ENCODE data around the gene CUTC. TPM values are rescaled to one million over a fixed set of nuclear protein-coding genes. Genes with fewer than 3 reads are reported as not detected.

CUTC gene
- polyA plus RNA-seq (2012; rRNA removed) = 19.4 and 21.1 TPM in 2 replicates
- polyA plus RNA-seq (2012; cell fraction: cytosol; rRNA removed) = 22.5 and 26.7 TPM in 2 replicates
- 13.4 and 20.0 TPM in 2 replicates for polyA plus RNA-seq (2012; cell fraction: nucleus; rRNA removed)

- Histone ChIP-seq H2AFZ (ENCODE audit: low read depth) (peak within 1 kb of the TSS; percentile 70), H3K27ac (ENCODE audit: low read depth in 2 of 2, low read length in 1 of 2) (peak within 1 kb of the TSS; percentile 84 to 91), H3K4me1 (ENCODE audit: control insufficient read depth in 1 of 2, insufficient read depth in 2 of 2, low read depth in 1 of 2, low read length in 1 of 2) (peaks cover 0 to 9% of the 10 kb centered on the region in 2 experiments; a peak in 3 of 4 replicates), H3K9me2 (no peaks in the 10 kb centered on the region), H3F3A (replicated peaks; ENCODE audit: insufficient read depth) (peaks cover 9% of the 10 kb centered on the region), H4K20me1 (ENCODE audit: insufficient read depth) (no peaks in the 10 kb centered on the region), H3K79me2 (ENCODE audit: insufficient read depth) (peaks cover 52% of the 10 kb centered on the region), H3K36me3 (replicated peaks in 1 of 2; ENCODE audit: control insufficient read depth in 1 of 2, insufficient read depth in 2 of 2, low read length in 1 of 2) (peaks cover 29 to 33% of the 10 kb centered on the region in 2 experiments), H3K4me3 (ENCODE audit: low read depth in 2 of 2, low read length in 1 of 2) (peak within 1 kb of the TSS; percentile 89 to 91), H3K4me2 (peak within 1 kb of the TSS; percentile 83), H3K27me3 (ENCODE audit: insufficient read depth) (no peaks in the 10 kb centered on the region), H3K9ac (peak within 1 kb of the TSS; percentile 82), H3K9me3 (no peaks in the 10 kb centered on the region)
- ChIA-PET POLR2A (interaction anchor here (0.6 to 1.0 kb wide), 4 partner anchors 9 to 302 kb away, joined by 3 to 6 read pairs (median 5); partner anchors contain the start of genes ENTPD7 and GOT1), CTCF (interaction anchor here (0.6 to 1.8 kb wide), 4 partner anchors 9 to 296 kb away, joined by 3 to 7 read pairs (median 4); no protein-coding TSS in a partner anchor)
- DNase-seq = peak; percentile 96
- WGBS (ENCODE audit: low lambda C conversion rate) = under 1% methylated on average over 35 of the region's 73 CpGs
- TF ChIP-seq FOXJ3 (CRISPR knock-in tag; IDR thresholded peaks at IDR 0.05) = peak; percentile 33; the same call in 1 of the 2 replicates
- no peak for TF ChIP-seq TEAD4 (IDR thresholded peaks at IDR 0.05; ENCODE audit: borderline replicate concordance, insufficient read depth)
- TF ChIP-seq SMC3 (IDR thresholded peaks at IDR 0.05; ENCODE audit: low read depth, low read length) = peak; percentile 27; the same call in 1 of the 2 replicates
- TF ChIP-seq FOXM1 (IDR thresholded peaks at IDR 0.05; ENCODE audit: low read depth) = no peak
- TF ChIP-seq GATA2 (CRISPR knock-in tag; IDR thresholded peaks at IDR 0.05) = no peak
- peak; percentile 83 for TF ChIP-seq TAF1 (IDR thresholded peaks at IDR 0.05; ENCODE audit: borderline replicate concordance, low read depth, low read length)
- TF ChIP-seq MEF2A (IDR thresholded peaks at IDR 0.05; ENCODE audit: borderline replicate concordance, low read depth) = no peak
- TF ChIP-seq ZBTB33 (IDR thresholded peaks at IDR 0.05; ENCODE audit: borderline replicate concordance, low read depth) = no peak
- TF ChIP-seq RXRA (IDR thresholded peaks at IDR 0.05; ENCODE audit: borderline replicate concordance, low read depth) = no peak
- no peak; the same call in 1 of the 2 replicates for TF ChIP-seq PBX3 (IDR thresholded peaks at IDR 0.05)
- TF ChIP-seq ELF1 (IDR thresholded peaks at IDR 0.05) = peak; percentile 87
- TF ChIP-seq NRF1 (IDR thresholded peaks at IDR 0.05; ENCODE audit: low read depth, low read length) = peak; percentile 87
- TF ChIP-seq POLR2AphosphoS5 (IDR thresholded peaks at IDR 0.05; ENCODE audit: low read depth, low read length) = peak; percentile 97
- TF ChIP-seq IRF3 (IDR thresholded peaks at IDR 0.05; ENCODE audit: low read depth, low read length) = no peak
- TF ChIP-seq EP300 (IDR thresholded peaks at IDR 0.05; ENCODE audit: borderline replicate concordance in 1 of 2, low read depth in 1 of 2, low read length in 1 of 2) = no peak
- TF ChIP-seq GABPA (IDR thresholded peaks at IDR 0.05; ENCODE audit: low read depth) = peak; percentile 87
- peak; percentile 56 for TF ChIP-seq SIN3A (IDR thresholded peaks at IDR 0.05; ENCODE audit: borderline replicate concordance, low read depth, low read length)
- TF ChIP-seq YY1 (IDR thresholded peaks at IDR 0.05; ENCODE audit: low read depth) = peak; percentile 45; the same call in 1 of the 2 replicates
- TF ChIP-seq CHD2 (IDR thresholded peaks at IDR 0.05; ENCODE audit: low read length, partially characterized antibody) = peak; percentile 73
- TF ChIP-seq CTCF (IDR thresholded peaks at IDR 0.05) = peak; percentile 51
- TF ChIP-seq RFX5 (IDR thresholded peaks at IDR 0.05; ENCODE audit: low read length) = no peak
- no peak for TF ChIP-seq JUND (IDR thresholded peaks at IDR 0.05)
- TF ChIP-seq MXI1 (IDR thresholded peaks at IDR 0.05; ENCODE audit: low read depth, low read length) = peak; percentile 96
- peak; percentile 79; the same call in 1 of the 2 replicates for TF ChIP-seq MAX (IDR thresholded peaks at IDR 0.05; ENCODE audit: low read depth)
- no peak for TF ChIP-seq FOSL2 (IDR thresholded peaks at IDR 0.05; ENCODE audit: borderline replicate concordance, low read depth)
- no peak for TF ChIP-seq RCOR1 (IDR thresholded peaks at IDR 0.05; ENCODE audit: low read length)
- TF ChIP-seq NFIC (IDR thresholded peaks at IDR 0.05; ENCODE audit: borderline replicate concordance) = no peak
Observed at GRCh38 chr10:99732033-99732842, at the start of gene CUTC, which contains the start of gene COX15. CUTC (plus strand) TSS chr10:99732234; CDS start chr10:99732349, 115 bp downstream. COX15 (minus strand) TSS chr10:99732127; CDS start chr10:99732049, 78 bp downstream.

Data from SK-N-SH (cell line).